GDM1 (cell line): ENCODE data around the gene CBFA2T2.
"Not testable (repeated sequence)": the region's sequence is repeated elsewhere in the genome, so short reads cannot be mapped to it uniquely, and the experiment has no call there.

Experiments used
- DNase-seq: peaks from one replicate; lab custom pipeline; 2025; lab: John Stamatoyannopoulos, UW

The CBFA2T2 gene

GRCh38 chr20:33575282-33575681 is 85.4 kb downstream of the CBFA2T2 start:
- no peak for DNase-seq

- DNase-seq: no peak
Observed at GRCh38 chr20:33576432-33577125, 86.7 kb downstream of the CBFA2T2 start.

- DNase-seq: no peak
Observed at GRCh38 chr20:33578510-33578909, 88.6 kb downstream of the CBFA2T2 start.

GRCh38 chr20:33583143-33583542 is 93.2 kb downstream of the CBFA2T2 start:
- DNase-seq: no peak

GRCh38 chr20:33584976-33585375 is 95.1 kb downstream of the CBFA2T2 start:
- DNase-seq: no peak

- no peak for DNase-seq
Observed at GRCh38 chr20:33585413-33585812, 95.5 kb downstream of the CBFA2T2 start.

- no peak for DNase-seq
Observed at GRCh38 chr20:33589059-33589458, 99.2 kb downstream of the CBFA2T2 start.

DNA sequence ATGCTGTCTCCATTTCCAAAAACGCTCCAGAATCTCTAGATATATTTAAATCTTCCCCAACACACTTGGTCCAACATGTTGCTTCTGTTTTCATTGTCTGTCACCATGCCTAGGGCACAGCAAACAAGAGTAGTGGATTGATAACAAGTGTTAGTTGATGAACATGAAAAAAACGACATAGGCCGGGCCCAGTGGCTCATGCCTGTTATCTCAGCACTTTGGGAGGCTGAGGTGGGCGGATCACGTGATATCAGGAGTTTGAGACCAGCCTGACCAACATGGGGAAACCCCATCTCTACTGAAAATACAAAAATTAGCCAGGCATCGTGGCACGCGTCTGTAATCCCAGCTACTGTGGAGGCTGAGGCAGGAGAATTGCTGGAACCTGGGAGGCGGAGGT is 102.0 kb downstream of the CBFA2T2 start:
- not testable (repeated sequence) for DNase-seq

DNA sequence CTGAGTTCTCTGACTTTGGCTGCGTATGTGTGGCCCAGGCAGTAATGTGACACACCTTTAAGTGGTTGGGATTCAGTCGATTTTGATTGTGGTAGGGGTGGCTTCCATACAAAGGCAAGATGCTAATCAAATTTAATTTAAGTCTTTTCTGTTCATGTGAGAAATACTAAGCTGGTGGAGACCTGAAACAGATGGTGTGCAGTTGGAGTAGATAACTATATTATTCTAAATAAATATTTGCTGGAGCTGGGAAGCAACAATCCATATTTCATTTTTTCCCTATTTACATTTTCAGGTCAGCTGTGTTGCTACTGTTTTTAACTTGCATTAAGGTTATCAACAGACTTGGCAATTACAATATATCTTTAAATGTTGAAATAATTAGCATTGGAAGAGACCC is 104.8 kb downstream of the CBFA2T2 start:
- no peak for DNase-seq

DNA sequence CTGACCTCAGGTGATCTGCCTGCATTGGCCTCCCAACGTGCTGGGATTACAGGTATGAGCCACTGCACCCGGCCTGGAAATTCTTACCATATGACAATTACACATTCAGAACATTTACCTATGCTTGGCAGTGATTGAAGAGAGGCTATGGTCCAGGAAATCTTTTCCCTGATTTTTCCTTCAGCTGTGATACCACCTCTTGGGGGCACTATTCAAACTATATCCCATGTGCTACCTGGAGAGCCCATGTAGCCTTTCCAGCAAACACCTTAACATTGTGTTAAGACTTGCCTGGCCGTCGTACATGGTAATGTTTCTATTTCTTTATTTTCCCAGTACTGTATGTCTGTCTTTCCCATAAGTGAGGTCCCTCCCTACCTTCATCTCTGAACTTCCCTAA is 110.5 kb downstream of the CBFA2T2 start:
- DNase-seq: no peak

DNA sequence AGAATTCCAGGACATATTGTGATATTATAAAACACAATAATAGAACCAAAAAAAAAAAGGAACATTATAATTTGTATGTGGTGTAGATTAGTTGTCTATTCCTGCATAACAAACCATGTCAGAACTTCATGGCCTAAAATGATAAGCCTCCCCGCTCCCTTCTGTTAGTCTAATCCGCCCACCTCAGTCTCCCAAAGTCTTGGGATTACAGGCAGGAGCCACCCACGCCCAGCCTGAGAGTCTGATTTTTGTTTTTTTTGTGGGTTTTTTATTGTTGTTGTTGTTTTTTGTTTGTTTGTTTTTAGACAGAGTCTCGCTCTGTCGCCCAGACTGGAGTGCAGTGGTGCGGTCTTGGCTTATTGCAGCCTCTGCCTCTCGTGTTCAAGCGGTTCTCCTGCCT is 111.1 kb downstream of the CBFA2T2 start:
- DNase-seq: no peak

DNA sequence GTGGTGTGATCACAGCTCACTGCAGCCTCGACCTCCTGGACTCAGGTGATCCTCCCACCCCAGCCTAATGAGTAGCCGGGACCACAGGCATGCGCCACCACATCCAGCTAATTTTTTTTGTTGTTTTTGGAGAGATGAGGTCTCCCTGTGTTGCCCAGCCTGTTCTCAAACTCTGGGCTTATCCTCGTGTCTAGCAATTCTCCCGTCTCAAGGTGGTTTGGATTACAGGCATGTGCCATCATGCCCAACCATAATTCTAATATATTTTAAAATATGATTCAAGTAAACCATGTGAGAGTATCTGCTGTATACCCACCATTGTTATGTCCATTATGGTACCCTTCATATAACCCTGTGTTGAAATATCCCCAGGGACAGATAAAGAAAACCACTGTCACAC is 112.0 kb downstream of the CBFA2T2 start:
- DNase-seq: no peak

- DNase-seq: no peak
Observed at GRCh38 chr20:33602826-33603590, 113.1 kb downstream of the CBFA2T2 start.

DNA sequence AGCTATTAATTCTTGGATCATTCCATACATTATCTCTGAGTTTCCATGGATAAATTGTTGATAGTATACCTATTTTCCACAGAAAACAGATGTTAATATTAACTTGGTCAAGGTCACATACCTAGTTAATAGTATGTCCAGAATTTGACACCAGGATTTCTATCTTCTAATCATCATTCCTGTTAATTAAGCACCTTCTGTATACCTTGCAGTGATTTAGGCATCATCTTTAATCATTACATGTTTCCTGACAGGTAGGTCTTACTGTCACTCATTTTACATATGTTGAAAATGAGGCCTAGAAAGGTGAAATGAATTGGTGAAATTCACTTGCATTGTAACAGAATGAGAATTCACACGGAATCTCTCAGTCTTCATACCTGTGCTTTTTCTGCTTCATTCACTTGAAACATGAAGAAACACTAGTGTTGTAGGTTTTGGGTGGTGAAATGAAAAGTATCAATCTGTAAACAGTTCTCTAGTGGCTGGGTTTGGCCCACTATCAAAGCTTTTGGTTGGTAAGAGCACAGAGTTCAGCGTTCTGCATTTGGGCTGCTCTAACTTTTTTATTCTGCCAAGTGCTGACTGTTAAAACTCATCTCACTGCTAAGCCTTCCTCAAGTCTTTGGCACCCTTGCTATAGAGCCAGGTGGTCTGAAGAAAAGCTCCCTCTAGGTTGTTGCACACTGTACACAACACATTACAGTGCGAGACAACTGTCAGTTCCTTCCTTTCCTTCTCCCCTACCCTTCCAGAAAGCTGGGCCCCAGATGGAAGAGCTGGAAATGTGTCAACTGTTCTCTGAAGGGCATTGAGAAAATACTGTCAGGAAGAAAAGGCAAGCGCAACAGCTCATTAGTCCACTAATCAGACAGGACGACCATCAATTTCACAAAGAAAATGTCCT is 114.4 kb downstream of the CBFA2T2 start:
- no peak for DNase-seq

DNA sequence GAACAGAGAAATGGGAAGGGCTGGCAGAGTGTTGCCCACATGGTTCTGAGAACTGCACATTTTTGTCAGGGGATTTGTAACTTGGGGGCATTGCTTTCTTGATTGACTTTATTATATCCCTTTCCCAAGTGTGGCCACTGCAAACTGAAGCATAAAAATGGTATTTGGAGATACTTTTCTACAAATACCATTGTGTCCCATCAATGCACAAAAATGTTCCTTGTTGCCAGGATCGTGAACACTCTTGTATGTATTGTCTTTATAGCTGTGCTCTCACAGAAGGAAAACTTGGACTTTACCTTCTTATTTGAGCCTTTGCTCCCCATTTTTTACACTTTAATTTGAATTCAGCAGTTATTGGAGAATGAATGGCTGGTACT is 115.1 kb downstream of the CBFA2T2 start:
- no peak for DNase-seq

- DNase-seq: no peak
Observed at GRCh38 chr20:33606118-33606771, 116.3 kb downstream of the CBFA2T2 start.

DNA sequence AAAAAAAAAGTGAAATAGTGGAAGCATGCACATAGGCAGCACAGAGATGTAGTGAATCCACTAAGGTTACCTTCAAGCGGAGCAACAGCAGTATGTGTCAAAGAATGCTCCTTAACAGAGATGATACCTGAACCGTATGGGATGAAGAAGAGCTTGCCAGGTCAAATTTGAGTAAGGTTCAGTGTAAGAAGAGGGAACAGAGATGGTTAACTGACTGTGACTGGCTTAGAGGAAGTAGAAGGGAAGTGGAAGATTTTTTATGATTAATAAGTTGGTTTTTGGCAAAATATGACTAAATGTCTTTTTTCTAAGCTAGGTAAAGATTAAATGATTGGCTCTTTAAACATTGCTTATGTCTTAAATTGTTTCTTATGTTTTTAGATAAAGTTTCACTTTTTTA is 119.6 kb downstream of the CBFA2T2 start:
- DNase-seq: no peak

GRCh38 chr20:33611106-33611505 is 121.2 kb downstream of the CBFA2T2 start:
- DNase-seq: no peak

DNA sequence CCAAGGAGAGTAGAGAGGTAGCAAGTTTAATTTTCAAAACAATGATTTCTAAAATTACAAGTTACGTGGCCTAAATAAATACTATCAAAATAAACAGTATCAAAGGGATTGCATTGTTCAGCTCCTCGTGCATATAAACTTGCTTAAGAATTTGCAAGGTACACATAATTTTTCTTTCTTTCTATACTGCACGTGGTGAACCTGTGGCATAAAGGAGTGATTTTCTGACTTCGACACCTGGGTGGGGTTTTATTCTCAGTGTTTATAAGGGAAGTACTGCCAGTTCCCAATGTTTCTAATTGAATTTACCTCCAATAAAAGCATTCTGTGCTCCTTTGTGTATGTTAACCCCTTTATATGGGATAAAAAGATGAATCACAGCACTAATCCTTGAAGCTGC is 122.1 kb downstream of the CBFA2T2 start:
- DNase-seq: no peak

DNA sequence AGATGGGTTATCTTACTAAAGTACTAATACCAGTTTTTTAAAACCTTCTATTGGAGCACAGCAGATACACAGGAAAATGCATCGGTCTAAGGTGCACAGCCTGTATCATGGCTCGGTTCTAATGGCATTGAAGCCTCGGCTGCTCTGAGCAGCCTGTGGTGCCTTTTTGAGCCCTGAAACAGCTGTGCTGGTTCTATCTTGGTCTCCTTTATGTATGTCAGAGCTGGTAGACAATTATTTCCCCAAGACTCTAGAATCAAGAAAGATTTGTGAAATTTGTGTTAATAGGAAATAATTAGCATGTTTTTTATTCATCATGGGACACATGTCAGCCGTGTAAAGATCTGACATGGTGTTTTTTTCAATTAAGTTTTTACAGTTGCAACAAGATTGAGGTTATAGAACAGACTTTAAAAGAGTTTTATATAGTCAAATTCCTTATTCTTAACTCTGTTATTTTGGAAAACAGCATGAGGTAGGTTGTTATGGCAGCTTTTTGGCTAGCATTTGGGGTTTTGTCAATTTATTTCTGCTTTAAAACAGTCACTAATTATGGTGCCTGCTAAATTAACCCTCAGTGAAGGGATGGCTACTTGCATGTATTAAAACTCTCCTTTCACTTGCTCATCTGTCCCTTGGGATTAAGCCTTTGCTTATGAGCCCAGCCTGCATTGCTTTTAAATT is 132.0 kb downstream of the CBFA2T2 start:
- DNase-seq: no peak

GRCh38 chr20:33622705-33623365 is 132.9 kb downstream of the CBFA2T2 start:
- DNase-seq: no peak
